Central memory CD8-positive, alpha-beta T cell (primary cell): ENCODE measurements around the gene PAQR5.
"Not testable (repeated sequence)": the region's sequence is repeated elsewhere in the genome, so short reads cannot be mapped to it uniquely, and the experiment has no call there.

Experiments
- ATAC-seq: fragments of 150-1000 bp; cut with Tn5 transposase; replicated peaks from 2 replicates; pipeline ENCODE4 v1.10.0; 2022; ENCODE audit warnings: mild to moderate bottlenecking, moderate FRiP score, moderate number of reproducible peaks; ENCODE audit not compliant: poor library complexity, severe bottlenecking; ENCODE audit errors: extremely low read depth
- DNase-seq, 2 donors: peaks; one replicate each; pipeline ENCODE4 v3.0.0; 2021; ENCODE audit warnings: low spot score in 2 of 2
- H3K27ac Mint-ChIP-seq: one replicate; pipeline ENCODE4 v1.8.0; 2022; ENCODE audit warnings: low read depth, mild to moderate bottlenecking, moderate library complexity, mixed read lengths
- H3K27me3 Mint-ChIP-seq: one replicate; pipeline ENCODE4 v1.8.0; 2022; ENCODE audit warnings: mixed read lengths
- H3K36me3 Mint-ChIP-seq: one replicate; pipeline ENCODE4 v1.8.0; 2022; ENCODE audit warnings: mild to moderate bottlenecking, moderate library complexity, mixed read lengths; ENCODE audit not compliant: insufficient read depth
- H3K4me1 Mint-ChIP-seq: one replicate; pipeline ENCODE4 v1.8.0; 2022; ENCODE audit warnings: mixed read lengths
- H3K4me3 Mint-ChIP-seq: one replicate; pipeline ENCODE4 v1.8.0; 2022; ENCODE audit warnings: mild to moderate bottlenecking, moderate library complexity, mixed read lengths
- H3K9me3 Mint-ChIP-seq: one replicate; pipeline ENCODE4 v1.8.0; 2022; ENCODE audit warnings: mixed read lengths

The PAQR5 gene

DNA sequence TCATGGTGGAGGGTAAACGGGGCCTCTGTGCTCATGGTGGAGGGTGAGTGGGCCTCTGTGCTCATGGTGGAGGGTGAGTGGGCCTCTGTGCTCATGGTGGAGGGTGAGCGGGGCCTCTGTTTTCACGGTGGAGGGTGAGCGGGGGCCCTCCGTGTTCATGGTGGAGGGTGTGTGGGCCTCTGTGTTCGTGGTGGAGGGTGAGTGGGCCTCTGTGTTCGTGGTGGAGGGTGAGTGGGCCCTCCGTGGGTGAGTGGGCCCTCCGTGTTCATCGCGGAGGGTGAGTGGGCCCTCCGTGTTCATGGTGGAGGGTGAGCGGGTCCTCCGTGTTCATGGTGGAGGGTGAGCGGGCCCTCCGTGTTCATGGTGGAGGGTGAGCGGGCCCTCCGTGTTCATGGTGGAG, 85.4 kb downstream of the PAQR5 start:
- not testable (repeated sequence) for H3K9me3 Mint-ChIP-seq, ATAC-seq, H3K36me3 Mint-ChIP-seq, H3K4me1 Mint-ChIP-seq, H3K4me3 Mint-ChIP-seq, DNase-seq, H3K27ac Mint-ChIP-seq
- H3K27me3 Mint-ChIP-seq = peaks cover 19% of the 10 kb centered on the region

DNA sequence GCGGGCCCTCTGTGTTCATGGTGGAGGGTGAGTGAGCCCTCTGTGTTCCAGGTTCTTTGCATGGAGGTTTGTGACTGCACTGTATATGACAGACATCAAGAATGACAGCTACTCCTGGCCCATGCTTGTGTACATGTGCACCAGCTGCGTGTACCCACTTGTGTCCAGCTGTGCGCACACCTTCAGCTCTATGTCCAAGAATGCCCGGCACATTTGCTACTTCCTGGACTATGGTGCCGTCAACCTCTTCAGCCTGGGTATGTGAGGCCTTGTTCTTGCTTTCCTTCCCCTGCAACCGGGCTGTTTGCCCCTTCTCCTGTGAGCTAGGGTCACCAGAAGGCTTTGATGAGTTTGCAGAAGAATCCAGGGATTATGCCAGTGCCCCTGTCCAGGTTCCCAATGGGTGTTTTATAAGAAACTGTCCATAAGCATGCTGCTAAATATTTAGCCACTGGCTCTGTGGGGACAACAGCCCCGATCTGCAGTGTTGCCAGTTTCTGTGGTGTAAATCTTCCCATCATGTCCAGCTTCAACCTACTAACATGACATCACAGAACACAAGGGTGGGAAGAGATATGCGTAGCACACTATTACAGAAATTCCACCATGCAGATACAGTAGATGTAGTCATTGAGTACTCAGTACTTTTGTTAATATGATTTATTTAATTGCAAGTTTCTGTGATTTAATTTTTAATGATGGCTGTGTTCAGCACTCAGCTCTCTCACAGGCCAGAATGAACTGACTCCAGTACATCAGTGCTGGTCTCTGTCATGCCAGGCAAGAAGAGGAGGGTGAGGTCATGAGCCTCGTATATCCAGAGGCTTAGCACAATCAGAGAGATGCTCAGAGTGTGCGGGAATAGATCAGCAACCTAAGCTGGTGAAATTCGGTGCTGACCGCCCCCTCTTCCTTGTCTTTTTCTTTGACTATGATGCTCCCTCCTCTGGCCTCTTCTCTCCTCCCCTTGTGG, 86.2 kb downstream of the PAQR5 start:
- no peak overlapping the region for H3K4me3 Mint-ChIP-seq

DNA sequence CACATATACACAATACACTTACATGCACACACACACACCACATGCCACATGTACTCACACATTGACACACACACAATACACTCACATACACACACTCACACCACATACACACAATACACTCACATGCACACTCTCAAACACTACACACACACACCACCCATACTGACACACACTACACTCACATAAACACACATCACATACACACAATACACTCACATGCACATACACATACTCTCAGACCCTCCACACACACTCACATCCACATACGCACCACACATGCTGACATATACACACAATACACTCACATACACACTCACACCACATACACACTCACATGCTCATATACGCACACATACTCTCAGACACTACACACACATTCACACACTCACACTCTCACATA, 87.1 kb downstream of the PAQR5 start:
- Mint-ChIP-seq H3K4me1 (no peaks in the 10 kb centered on the region), H3K36me3 (no peaks in the 10 kb centered on the region), H3K9me3 (no peaks in the 10 kb centered on the region), H3K27me3 (peaks cover 1% of the 10 kb centered on the region), H3K4me3 (no peak overlapping the region), H3K27ac (no peak overlapping the region)
- ATAC-seq (no peak), DNase-seq (no peak)

More for the DNA sequence above, 86.2 kb downstream of the PAQR5 start:
- Mint-ChIP-seq H3K9me3 (no peaks in the 10 kb centered on the region), H3K36me3 (no peaks in the 10 kb centered on the region), H3K27me3 (peaks cover 11% of the 10 kb centered on the region), H3K27ac (no peak overlapping the region), H3K4me1 (no peaks in the 10 kb centered on the region)
- DNase-seq (no peak), ATAC-seq (no peak)

GRCh38 chr15:69386284-69386683, 87.6 kb downstream of the PAQR5 start:
- no peak for DNase-seq
- peaks cover 3% of the 10 kb centered on the region for H3K27me3 Mint-ChIP-seq
- no peak for ATAC-seq
- H3K27ac Mint-ChIP-seq = no peak overlapping the region
- H3K9me3 Mint-ChIP-seq = no peaks in the 10 kb centered on the region
- H3K36me3 Mint-ChIP-seq = no peaks in the 10 kb centered on the region
- H3K4me3 Mint-ChIP-seq = no peak overlapping the region
- H3K4me1 Mint-ChIP-seq = no peaks in the 10 kb centered on the region

GRCh38 chr15:69388260-69388705, 89.6 kb downstream of the PAQR5 start:
- ATAC-seq (no peak), DNase-seq (no peak)
- H3K9me3 Mint-ChIP-seq = no peaks in the 10 kb centered on the region
- peaks cover 8% of the 10 kb centered on the region for H3K27me3 Mint-ChIP-seq
- H3K36me3 Mint-ChIP-seq = no peaks in the 10 kb centered on the region
- H3K4me1 Mint-ChIP-seq = no peaks in the 10 kb centered on the region
- H3K27ac Mint-ChIP-seq = no peak overlapping the region
- no peak overlapping the region for H3K4me3 Mint-ChIP-seq

- peaks cover 8% of the 10 kb centered on the region for H3K27me3 Mint-ChIP-seq
- H3K4me3 Mint-ChIP-seq = no peak overlapping the region
- DNase-seq (no peak), ATAC-seq (no peak)
- no peak overlapping the region for H3K27ac Mint-ChIP-seq
- H3K4me1 Mint-ChIP-seq = peaks cover 2% of the 10 kb centered on the region
- no peaks in the 10 kb centered on the region for H3K9me3 Mint-ChIP-seq
- no peaks in the 10 kb centered on the region for H3K36me3 Mint-ChIP-seq
These were observed 90.7 kb downstream of the PAQR5 start for GRCh38 chr15:69389426-69389825.

- Mint-ChIP-seq H3K27me3 (peaks cover 8% of the 10 kb centered on the region), H3K9me3 (no peaks in the 10 kb centered on the region), H3K4me3 (no peak overlapping the region), H3K27ac (no peak overlapping the region), H3K4me1 (peaks cover 8% of the 10 kb centered on the region), H3K36me3 (no peaks in the 10 kb centered on the region)
- DNase-seq (no peak), ATAC-seq (no peak)
These were observed 91.9 kb downstream of the PAQR5 start for GRCh38 chr15:69390575-69390974.

- no peak for DNase-seq
- Mint-ChIP-seq H3K36me3 (no peaks in the 10 kb centered on the region), H3K27ac (no peak overlapping the region), H3K4me1 (peaks cover 8% of the 10 kb centered on the region), H3K4me3 (no peak overlapping the region), H3K9me3 (no peaks in the 10 kb centered on the region), H3K27me3 (peaks cover 8% of the 10 kb centered on the region)
- no peak for ATAC-seq
These were observed 92.5 kb downstream of the PAQR5 start for GRCh38 chr15:69391046-69391757.

- no peak for DNase-seq
- no peak overlapping the region for H3K27ac Mint-ChIP-seq
- no peak overlapping the region for H3K4me3 Mint-ChIP-seq
- H3K9me3 Mint-ChIP-seq = no peaks in the 10 kb centered on the region
- peaks cover 8% of the 10 kb centered on the region for H3K27me3 Mint-ChIP-seq
- no peak for ATAC-seq
- peaks cover 8% of the 10 kb centered on the region for H3K4me1 Mint-ChIP-seq
- H3K36me3 Mint-ChIP-seq = no peaks in the 10 kb centered on the region
These were observed 93.6 kb downstream of the PAQR5 start for GRCh38 chr15:69392352-69392751.

- no peak for ATAC-seq
- no peak overlapping the region for H3K27ac Mint-ChIP-seq
- H3K9me3 Mint-ChIP-seq = no peaks in the 10 kb centered on the region
- H3K36me3 Mint-ChIP-seq = no peaks in the 10 kb centered on the region
- DNase-seq = no peak
- H3K4me3 Mint-ChIP-seq = no peak overlapping the region
- H3K4me1 Mint-ChIP-seq = peaks cover 8% of the 10 kb centered on the region
- peaks cover 8% of the 10 kb centered on the region for H3K27me3 Mint-ChIP-seq
These were observed 95.2 kb downstream of the PAQR5 start for GRCh38 chr15:69393831-69394491.

GRCh38 chr15:69394556-69395282, 96.0 kb downstream of the PAQR5 start:
- Mint-ChIP-seq H3K27ac (no peak overlapping the region), H3K4me3 (no peak overlapping the region), H3K27me3 (peaks cover 8% of the 10 kb centered on the region), H3K36me3 (no peaks in the 10 kb centered on the region), H3K4me1 (peaks cover 8% of the 10 kb centered on the region), H3K9me3 (no peaks in the 10 kb centered on the region)
- DNase-seq (peak; percentile 68 to 82), ATAC-seq (peak; percentile 87)

- H3K27ac Mint-ChIP-seq = no peak overlapping the region
These were observed 96.7 kb downstream of the PAQR5 start for GRCh38 chr15:69395460-69395859.

More at GRCh38 chr15:69395460-69395859, 96.7 kb downstream of the PAQR5 start:
- DNase-seq (no peak), ATAC-seq (no peak)
- no peaks in the 10 kb centered on the region for H3K9me3 Mint-ChIP-seq
- H3K4me3 Mint-ChIP-seq = no peak overlapping the region
- H3K4me1 Mint-ChIP-seq = peaks cover 8% of the 10 kb centered on the region
- no peaks in the 10 kb centered on the region for H3K36me3 Mint-ChIP-seq
- H3K27me3 Mint-ChIP-seq = peaks cover 8% of the 10 kb centered on the region
